HG03108 (cell line): ENCODE measurements around the gene ACOT7.

Experiments
- ATAC-seq: cut with Tn5 transposase; IDR thresholded peaks from one replicate; pipeline ENCODE4 v1.9.1; 2021; ENCODE audit warnings: moderate library complexity; ENCODE audit not compliant: unreplicated experiment

ACOT7 gene

DNA sequence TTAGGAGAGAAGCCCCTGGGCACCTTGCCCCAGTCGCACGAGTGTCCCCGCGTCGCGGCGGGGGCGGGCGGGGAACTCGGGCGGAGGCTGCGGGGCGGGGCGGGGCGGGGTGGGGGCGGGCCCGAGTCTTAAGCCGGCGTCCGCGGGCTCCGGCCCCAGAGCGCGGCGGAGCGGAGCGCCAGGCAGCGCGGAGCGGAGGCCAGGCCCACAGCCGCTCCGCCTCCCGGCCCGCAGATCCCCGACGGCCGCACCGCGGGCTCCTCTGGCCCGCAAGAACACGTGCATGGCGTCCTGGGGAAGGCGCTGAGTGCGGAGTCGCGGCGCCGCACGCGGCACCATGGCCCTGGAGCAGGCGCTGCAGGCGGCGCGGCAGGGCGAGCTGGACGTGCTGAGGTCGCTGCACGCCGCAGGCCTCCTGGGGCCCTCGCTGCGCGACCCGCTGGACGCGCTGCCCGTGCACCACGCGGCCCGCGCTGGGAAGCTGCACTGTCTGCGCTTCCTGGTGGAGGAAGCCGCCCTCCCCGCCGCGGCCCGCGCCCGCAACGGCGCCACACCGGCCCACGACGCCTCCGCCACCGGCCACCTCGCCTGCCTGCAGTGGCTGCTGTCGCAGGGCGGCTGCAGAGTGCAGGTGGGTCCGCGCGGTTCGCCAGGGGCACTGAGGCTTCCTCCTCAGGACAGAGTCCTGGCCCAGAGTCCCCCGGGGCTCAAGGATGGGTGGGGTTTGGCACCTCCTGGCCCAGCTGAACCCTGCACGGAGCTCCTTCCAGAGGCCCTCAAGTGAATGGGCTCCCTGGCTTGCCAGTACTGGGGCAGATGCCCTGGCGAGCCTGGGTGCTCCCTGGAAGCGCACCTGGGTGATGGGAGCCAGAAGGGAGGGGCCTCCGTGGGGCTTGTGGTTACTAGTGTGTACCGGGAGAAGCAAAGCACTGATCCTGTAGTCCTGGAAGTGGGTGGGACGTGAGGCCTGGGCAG is 31.3 kb upstream of the ACOT7 start, which contains the start of gene ESPN:
ESPN (plus strand) TSS at position 158 of the 975 bp plus-strand sequence; CDS start at position 338, 180 bp downstream.
- no peak for ATAC-seq

DNA sequence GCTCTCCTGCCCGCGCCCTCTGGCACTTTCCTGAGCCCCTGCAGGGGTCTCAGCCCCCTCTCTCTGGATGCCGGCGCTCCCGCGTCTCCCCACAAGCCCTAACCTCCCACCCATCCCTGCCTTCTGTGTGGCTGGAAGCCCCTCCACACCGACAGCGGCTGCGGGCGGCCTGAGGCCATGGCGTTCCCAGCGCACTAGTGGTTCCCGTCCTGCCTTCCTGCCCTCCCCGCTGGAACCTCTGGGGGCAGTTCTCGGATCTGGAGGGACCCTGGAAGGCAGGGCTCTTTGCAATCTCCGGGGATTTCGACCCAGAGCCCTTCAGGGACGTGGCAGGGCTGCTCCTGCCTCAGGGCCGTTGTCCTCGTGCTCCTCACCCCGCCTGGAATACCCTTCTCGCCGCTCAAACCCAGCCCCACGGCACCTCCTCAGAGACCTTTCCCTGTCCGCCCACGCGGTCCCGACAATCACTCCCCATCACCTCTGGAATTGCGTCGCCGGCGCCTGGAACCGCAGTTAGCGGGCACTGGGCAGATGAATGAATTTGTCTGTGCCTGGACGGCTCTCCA is 30.5 kb upstream of the ACOT7 start:
- ATAC-seq = no peak

DNA sequence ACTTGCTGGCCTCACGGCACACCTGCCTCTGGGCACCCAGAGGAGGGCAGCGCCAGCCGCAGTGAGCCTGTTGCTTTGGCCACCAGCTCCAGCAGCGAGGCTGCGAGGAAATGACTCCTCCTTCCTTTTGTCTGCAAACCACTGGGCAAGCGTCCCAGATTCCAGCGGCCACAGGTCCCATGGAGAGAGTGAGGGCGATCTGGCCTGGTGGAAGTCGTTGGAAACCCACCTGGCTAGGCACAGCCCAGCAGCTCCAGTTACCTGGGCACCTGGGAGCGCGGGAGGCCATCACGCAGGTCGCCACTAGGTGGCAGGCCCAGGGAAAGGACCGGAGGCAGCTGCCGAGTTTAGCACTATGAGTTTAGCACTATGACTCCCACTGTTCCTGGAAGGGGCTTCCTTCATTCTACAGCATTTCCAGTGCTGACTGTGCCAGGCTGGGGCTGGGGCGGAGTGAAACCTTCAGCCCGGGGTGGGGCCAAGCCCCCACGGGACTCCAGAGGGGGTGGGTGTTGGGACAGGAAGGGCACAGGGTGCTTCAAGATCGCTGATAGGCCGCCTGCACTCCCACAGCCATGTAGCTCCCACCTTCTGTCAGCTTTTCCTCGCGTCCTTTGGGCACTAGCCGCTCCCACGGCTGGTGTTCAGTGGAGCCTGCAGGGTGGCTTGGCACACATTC is 29.9 kb upstream of the ACOT7 start:
- no peak for ATAC-seq

DNA sequence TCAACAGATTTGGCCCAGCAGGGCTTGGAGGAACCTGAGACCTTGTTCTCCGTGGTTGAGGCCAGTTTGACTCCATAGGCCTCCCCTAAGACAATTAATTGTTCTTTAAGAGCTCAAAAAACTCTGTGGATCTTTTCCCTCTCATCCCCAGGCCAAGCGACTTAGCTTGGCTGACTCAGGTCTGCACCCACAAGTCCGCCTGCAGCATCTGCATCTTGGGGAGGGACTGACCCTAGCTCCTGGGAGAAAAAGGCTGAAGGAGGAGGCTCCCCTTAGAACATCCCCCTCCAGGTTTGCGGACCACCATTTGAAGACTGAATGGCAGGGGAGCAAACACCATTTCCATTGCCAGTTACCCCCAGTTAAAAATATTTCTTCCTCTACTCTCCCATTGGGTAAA is 27.7 kb upstream of the ACOT7 start:
- no peak for ATAC-seq

DNA sequence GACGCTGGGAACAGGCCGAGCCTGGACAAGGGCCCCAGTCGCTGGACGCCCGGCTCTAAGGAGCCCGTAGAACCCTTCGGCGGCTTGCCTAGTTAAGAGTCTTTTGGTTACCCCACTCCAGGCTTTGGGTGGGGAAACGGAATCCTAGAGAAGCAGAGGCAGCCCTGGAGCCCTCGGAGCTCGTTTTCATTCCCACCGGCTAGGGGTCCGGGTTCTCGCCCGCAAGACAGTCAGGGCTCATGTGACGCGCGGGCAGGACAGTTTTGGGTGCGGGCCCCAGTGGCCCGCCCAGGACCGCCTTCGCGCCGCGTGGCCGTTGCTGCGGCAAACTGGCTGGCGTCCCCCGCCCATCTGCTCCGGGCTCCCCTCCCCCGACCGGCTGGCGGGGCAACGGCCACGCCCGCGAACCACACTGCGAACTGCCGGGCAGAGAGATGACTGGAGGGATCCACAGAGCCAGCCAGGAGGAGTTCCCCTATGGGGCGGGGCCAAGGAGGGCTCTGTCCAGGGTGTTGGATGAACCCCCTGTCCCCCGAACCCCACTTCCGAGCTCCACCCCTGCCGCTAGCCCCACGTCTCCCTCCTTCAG is 27.0 kb upstream of the ACOT7 start:
- ATAC-seq = no peak

DNA sequence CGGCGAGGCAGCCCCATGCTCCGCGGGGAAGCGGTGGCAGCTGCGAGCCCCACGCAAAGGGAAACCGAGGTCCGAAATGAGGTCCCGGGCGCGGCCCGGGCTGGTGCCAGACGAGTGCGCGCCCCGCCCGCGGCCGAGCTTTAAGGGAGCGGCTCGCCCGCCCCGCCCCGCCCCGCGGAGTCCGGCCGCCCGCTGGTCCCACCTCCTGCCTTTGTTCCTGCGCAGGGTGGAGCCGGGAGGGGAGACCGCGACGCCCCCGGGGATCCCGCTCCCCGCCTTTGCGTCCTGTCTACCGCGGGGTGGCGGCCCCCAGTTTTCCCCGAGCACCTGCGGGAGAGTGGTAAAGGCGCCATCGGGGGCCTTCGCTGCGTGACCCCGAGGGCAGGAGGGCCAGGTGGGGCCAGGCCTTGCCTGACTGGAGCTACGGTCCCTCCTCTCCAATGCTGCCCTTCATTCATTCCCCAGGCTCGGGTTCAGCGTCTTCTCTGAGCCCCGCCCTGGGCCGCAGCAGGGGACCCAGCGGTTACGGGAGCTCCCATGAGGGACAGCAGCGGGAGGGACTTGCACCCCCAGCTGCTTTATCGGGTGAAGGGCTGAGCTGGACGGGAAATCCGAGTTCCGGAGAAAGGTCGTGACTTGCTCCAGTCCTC is 26.4 kb upstream of the ACOT7 start, which contains the start of gene HES2:
HES2 (minus strand) TSS at position 116 of the 650 bp plus-strand sequence; CDS start at position 17, 99 bp downstream.
- no peak for ATAC-seq

DNA sequence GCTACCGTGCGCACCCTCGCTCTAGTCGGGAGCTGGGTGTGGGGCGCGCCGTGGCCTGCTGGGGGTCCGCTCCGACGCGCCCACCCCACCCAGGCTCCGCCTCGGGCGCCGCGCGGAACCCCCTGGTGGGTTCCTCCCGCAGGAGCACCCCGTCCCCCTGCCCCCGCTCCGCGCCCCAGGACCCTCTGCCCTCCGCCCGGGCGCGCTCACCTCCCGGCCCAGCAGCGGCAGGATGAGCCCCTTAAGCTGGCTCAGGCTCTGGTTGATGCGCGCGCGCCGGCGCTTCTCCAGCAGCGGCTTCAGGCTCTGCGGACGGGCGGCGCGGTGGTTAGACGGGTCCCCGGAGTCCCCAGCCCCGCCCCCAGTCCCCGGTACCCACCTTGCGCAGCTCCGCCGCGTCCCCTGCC is 25.8 kb upstream of the ACOT7 start:
- no peak for ATAC-seq

DNA sequence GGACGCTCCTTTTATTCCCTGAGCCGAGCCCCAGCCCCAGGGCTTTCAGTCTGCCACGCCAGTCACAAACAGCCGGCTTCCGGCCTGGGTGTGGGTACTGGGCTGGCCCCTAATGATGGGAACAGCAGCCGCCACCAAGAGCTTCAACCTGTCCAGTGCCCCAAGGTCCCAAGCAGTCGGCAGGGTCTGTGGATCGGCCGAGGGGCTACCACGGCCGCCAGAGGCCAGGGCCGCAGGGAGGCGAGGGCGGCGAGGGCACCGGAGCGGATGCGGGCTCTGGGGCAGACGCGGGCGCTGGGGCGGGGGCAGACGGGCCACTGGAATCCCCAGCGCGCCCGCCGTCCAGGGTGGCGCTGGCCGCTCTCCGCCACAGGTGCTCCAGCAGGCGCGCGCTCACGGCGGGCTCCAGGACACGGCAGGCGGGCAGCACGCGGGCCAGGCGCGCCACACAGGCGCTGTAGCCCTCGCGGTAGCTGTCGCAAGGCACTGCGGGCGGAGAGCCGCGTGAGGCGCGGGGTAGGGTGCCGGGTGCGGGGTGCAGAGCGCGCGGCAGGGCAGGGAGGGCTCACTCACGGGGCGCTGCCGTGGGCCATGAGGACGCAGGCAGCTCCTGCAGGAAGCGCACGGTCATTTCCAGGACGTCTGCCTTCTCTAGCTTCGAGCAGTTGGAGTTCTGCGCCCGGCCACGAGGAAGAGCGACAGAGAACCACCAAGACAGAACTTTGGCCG is 25.3 kb upstream of the ACOT7 start:
- ATAC-seq = no peak

DNA sequence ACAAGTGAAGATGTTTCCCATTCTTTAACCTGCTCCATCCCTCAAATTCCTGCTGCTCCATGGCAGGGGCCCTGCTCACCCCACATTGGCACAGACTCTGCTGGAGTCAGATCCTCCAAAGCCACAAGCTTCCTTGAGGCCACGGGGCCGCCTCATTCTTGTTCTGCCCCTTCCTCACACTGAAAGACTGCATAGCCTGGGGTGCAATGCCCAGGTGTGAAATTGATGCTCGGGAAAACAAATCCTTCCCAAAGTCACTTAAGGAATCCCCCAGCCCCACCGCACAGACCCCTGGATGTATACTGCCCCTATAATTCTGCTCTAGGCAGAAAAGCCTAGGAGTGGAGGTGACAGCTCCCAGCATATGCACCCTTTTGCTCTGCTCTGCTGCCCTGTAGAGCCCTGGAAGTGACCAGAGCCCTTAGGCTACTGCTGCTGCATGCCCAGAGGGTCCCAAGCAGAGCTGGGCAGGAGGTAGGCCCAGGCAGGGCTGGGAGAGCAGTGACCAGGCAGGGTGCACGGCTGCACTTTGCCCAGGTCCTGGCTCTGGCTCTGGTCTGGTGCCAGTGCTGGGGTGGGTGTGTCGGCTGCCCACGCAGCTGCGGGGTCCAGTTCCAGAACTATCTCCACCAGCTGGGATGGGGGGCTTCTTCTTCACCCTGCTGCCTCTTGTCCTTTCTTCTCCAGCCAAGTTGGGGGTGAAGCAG is 24.5 kb upstream of the ACOT7 start:
- no peak for ATAC-seq

DNA sequence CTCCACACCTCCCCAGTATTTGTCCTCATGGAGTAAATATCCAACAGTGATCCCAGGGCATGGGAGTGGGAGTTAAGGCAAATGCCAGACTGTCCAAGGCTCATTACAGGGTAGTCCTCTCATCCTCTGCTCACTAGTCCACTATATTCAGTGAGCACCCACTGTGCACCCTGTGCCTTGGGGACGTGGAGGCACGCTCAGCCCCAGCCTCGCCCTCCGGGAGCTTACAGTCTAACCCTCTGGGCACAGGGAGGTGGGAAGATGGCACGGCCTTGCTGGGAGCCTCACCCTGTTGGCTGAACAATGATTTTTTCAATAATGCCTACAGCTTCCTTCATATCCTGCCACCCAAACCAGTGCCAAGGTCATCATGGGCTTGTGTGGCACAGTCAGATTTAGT is 23.3 kb upstream of the ACOT7 start:
- ATAC-seq = no peak

DNA sequence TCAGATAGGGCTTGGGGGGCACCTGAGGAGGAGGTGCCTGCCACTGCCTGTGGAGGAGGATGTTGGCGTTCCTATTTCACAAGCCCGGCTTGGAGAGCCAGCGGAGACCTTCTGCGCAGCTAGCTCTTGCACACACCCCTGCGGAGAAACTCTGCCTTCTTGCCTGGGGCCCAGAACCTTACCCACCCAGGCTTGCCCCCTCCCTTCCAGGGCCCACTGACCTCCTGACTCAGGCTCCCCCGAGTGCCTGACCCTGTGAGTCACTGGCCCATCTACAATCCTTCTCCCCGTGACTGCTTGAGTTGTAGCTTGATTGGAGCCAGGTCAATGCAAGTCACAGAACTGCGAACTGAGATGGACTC is 22.7 kb upstream of the ACOT7 start:
- no peak for ATAC-seq

DNA sequence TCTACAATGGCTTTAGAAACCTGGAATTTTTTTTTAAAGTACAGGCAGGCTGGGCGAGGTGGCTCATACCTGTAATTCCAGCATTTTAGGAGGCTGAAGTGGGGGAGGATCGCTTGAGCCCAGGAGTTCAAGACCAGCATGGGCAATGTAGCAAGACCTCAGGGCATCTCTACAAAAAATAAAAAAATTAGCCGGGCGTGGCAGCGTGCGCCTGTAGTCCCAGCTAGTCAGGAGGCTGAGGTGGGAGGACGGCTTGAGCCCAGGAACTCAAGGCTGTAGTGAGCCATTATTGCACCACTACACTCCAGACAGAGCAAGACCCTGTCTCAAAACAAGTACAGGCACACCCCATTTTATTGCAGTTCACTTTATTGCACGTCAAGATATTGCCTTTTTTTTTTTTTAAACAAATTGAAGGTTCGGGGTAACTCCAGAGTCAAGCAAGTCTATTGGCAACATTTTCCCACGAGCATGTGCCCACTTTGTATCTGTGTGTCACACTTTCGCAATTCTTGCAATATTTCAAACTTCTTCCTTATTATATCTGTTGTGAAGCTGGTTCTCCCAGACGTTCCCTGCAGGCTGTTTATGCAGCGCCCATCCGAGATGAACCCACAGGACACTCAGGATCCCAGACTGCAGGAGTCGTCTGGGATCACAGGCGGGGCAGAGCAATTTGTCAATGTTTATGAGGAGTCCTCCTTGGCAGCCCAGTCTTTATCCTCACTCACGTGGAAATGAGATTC is 21.5 kb upstream of the ACOT7 start:
- ATAC-seq = no peak

DNA sequence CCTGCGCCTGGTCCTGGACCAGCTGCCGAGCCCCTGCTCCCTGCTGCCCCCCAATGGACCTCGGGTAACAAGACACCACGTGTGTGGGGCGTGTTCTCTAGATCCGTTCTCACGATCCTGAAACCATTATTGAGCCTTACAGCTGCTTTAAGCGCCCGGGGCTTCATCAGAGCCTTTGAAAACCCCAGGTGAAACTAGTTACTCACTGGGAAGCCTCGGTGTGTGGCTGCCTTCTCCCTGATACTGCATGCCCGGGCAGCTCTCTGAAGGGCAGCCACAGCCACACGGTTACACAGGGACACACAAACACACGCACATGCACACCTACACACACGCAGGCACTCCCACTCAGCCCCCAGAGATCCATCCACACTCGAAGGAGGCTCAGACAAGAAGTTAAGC is 20.9 kb upstream of the ACOT7 start:
- ATAC-seq = peak; percentile 80

DNA sequence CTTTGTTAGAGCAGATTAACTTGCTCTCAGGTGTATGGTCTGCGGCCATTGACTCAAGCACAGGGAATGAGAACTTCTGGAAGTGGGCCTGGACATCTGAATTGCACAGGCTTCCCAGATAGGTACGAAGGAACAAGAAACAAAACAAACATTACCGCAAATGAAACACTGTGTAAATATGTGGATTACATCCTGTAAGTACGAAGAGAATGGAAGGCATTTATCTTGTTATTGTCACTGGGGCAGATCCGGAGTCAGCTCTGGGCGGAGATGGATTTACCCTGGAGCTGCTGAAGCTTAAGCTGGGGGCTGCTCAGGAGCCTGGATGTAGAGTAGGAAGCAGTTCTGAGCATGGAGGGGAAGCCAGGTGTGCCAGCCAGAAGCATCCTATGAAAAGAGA is 19.3 kb upstream of the ACOT7 start:
- ATAC-seq = no peak

DNA sequence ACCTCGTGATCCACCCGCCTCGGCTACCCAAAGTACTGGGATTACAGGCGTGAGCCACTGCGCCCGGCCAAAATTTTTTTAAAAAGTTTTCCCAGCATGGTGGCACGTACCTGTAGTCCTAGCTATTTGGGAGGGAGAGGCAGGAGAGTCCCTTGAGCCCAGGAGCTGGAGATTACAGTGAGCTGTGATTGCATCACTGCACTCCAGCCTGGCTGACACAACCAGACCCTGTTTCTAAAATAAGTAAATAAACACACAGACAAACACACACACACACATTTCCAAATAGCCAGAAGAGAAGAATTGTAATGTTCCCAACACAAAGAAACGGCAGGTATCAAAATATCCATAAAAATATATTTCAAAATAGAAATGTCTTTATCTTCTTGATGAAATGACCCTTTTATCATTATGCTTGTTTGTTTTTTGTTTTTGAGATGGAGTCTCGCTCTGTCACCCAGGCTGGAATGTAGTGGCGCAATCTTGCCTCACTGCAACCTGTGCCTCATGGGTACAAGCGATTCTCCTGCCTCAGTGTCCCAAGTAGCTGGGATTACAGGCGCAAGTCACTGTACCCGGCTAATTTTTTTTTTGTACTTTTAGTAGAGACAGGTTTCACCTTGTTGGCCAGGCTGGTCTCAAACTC is 16.8 kb upstream of the ACOT7 start:
- no peak for ATAC-seq

DNA sequence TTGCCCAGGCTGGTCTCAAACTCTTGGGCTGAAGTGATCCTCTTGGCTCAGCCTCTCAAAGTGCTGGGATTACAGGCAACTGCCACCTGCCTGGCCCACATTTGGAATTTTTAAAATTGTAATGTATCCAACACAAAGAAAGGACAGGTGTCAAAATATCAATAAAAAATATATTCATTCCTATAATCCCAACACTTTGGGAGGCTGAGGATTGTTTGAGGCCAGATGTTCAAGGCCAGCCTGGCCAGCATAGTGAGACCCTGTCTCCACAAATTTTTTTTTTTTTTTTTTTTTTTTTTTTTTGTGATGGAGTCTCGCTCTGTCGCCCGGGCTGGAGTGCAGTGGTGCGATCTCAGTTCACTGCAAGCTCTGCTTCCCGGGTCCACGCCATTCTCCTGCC is 16.2 kb upstream of the ACOT7 start:
- no peak for ATAC-seq

DNA sequence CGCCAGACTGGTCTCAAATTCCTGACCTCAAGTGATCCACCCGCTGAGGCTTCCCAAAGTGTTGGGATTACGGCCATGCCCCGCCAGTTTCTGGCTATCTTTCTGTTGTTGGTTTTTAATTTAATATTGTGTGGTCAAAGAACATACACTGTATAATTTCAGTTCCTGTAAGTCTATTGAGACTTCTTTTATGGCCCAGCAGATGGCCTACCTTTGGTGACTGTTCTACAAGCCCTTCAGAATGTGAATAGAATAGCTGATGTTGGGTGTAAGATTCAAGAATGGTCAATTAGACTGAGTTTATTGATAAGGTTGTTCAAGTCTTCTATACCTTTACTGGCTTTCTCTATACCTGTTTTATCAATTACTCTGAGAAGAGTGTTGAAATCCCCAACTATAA is 15.5 kb upstream of the ACOT7 start:
- ATAC-seq = no peak

DNA sequence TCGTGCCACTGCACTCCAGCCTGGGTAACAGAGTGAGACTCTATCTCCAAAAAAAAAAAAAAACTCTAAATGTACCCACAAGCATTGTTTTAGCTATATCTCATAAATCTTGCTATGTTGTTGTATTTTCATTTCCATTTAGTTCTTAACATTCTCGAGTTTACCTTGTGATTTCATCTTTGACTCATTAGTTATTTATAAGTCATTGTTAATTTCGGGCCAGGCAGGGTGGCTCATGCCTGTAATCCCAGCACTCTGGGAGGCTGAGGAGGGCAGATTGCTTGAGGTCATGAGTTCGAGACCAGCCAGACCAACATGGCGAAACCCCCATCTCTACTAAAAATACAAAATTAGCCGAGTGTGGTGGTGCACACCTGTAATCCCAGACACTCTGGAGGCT is 14.5 kb upstream of the ACOT7 start:
- ATAC-seq = no peak
